SKM-1 (cell line): ENCODE measurements around the gene SLC35F3.
"Not testable (repeated sequence)": the region's sequence is repeated elsewhere in the genome, so short reads cannot be mapped to it uniquely, and the experiment has no call there.

Source experiments
- DNase-seq: peaks from one replicate; lab custom pipeline; 2025; ENCODE audit not compliant: unreplicated experiment; lab: John Stamatoyannopoulos, UW

SLC35F3 gene

DNA sequence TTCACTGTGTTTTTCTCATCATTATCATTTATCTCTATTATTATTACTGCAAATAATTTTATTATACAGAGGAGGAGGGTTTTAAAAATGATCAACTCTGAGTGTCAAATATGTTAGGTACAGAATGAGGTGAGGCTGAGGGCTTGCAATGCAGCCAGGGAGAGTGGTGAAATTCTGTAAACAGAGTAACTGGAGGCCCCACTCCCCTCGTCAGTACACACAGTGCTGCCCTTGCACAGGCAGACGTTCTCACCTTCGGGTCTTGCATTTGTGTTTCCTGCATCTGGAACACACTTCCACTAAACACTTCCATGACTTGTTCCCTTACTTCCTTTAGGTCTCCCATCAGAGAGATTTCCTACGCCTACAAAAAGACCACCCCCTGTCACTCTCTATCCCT, 444.5 kb downstream of the SLC35F3 start:
- no peak for DNase-seq

DNA sequence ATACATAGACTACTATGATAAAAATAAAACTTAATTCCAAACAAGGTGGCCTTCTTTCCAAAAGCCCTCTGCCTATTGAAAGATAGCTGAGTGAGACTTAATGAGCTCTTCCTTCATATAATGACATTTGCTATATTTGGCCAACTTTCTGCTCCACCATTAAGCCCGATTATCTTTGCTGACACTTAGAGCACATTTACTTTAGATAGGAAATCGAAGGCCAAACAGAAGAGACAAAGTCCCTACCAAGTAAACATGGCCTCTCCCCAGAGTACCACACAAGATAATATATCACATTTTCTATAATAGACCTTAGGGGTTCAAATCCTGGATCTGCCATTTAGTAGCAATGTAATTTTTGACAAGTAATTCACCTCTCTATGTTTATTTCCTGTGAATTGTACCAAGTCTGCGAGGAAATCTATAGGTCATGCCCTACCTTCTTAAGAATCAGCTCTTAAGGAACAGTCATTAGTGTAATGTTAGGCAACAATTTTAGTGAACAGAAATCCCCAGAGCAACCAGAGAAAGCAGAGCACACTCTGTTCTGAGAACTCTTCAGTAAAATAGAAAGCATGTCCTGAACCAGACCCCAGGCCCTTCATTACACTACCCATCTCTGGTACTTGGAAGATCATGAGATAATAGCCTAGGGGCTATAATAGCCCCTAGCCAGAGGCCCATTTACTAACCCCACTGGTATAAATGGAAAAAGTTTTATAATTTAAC, 451.5 kb downstream of the SLC35F3 start:
- DNase-seq: no peak

DNA sequence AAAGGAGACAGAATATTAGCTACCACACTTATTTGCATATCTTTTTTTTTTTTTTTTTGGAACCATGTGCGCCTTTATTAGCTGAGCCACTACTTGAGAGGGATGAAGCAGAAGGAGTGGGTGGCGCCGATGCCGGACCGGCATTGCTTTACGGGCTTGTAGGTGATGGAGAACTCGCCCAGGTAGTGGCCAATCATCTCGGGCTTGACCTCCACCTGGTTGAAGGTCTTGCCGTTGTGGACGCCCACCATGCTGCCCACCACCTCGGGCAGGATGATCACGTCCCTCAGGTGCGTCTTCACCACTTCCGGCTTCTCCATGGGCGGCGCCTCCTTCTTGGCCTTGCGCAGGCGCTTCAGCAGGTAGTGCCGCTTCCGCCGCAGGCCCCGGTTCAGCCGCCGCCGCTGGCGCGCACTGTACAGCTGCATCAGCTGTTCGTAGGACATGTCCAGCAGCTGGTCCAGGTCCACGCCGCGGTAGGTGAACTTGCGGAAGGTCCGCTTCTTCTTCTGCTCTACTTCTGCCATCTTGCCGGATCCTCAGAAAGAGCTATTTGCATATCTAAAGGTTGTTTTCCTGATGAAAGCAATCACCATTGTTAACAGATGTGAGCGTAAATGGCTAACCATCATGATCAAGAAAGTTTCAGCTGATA, 452.3 kb downstream of the SLC35F3 start:
- DNase-seq: not testable (repeated sequence)

DNA sequence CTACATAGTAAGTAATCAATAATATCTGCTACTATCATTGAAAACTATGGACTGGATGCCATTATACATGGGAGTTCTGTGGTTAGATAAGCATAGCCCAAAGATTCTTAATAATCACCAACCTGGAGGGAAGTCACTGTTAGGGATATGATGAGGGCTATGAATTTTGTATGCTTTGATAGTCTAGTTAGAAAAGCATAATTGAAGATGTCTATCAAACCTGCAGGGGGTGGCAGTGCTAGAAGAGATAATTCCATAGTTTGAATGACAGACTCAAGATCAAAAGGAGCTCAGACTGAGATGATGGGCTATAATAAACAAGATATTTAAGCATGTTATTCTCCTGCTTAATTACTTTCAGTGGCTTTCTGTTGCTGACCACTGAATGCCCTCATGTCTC, 453.4 kb downstream of the SLC35F3 start:
- DNase-seq: no peak

DNA sequence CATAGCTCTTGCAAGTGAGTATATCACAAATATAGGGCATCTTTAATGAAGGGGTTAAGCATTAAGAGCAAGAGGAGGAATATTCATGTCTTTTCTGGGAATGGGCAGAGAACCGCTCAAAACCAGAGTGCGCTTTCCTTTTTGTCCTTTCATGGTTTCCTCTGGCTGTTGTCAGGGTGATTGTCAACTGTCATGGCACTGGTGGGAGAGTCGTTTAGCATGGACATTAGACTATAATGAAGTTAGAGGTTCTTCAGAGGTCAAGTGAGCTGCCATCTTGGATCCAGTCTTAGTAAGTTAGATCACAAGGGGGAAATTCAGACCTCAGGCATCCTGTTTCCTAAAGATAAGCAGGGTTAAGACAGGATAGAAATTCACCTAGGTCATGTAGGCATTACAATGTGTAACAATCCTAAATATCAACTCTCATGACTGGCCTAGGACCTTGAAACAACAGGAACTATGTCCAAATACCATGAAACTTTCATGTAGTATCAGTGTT, 456.7 kb downstream of the SLC35F3 start:
- no peak for DNase-seq

DNA sequence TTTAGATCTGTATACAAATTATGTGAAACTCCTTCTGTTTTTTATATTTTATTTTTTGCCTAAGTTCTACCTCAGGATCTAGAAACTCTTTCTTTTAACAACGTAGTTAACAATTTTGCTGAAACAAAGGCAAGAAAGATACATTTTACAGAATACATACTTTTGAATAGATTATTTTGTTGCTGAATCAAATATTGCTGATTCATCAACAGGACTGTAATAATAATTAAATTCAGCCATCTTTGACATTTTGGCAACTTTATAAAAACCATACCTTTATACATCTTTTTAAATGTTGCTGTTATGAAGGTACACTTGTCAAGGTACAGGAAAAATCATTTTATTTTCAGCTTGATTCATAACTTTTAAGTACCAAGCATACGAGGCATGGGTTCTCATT, 458.1 kb downstream of the SLC35F3 start:
- no peak for DNase-seq

DNA sequence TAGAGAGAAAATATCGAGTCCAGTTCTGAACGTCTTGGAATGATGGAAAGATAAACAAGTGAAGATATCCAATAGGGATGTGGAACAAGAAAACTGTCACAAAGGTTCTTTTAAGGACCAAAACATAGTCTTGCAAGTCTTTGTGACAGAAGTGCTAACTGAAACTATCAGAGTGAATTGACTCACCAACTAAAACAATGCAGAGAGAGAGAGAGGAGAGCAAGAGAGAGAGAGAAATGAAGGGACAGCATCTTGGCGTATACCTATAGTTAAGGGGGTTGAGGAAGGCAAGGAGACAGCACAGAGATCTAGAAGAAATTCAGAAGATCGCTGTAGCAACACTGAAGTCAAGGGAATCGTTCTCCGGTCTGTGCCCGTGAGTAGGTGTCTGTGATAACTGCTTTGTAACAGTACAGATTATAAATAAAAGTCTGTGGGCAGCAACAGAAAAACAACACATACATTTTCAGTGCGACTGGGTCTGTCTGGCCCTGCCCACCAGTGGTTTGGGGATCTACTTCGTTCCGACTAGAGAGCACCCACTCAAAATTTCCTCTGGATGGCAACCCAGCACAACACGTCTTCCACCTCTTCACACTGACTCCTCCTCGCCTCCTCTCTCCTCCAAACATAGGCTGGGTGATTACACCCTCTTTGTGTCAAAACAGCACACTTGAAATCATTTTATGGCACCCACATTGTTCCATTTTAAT, 464.0 kb downstream of the SLC35F3 start:
- DNase-seq: no peak

DNA sequence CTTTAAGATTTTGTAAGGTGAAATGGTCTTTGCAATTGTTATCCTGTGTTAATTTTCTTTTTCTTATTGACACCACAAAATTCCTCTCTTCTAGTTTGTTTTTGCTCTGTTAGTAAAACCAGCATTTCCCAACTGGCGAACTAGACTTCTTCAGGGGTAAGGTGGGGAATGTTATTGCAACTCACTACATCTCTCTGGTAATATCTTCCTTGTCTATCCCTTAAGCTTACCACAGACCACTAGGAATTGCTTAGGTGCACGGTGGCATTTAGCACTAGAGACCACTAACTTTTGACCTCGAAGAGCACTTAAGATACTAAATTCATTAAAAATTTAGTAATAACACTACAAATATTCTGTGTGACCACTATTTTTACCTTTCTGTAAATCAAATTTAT, 464.6 kb downstream of the SLC35F3 start:
- DNase-seq: no peak

DNA sequence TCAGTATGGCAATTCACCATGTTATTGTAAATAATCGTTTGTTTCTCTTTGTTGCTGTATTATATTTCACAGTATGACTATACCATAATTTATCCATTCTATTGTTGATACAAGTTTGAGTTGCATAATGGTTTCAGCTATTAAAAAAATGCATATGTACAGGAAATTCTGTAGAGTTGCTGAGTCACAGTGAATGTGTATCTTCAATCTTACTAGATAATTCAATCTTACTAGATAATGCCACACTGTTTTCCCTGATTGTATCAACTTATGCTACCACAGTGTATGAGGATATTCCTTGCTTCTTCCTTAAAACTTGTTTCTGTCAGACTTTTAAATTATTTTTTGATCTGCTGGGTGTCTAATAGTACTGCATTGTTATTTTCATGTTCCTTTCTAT, 465.3 kb downstream of the SLC35F3 start:
- DNase-seq: no peak

DNA sequence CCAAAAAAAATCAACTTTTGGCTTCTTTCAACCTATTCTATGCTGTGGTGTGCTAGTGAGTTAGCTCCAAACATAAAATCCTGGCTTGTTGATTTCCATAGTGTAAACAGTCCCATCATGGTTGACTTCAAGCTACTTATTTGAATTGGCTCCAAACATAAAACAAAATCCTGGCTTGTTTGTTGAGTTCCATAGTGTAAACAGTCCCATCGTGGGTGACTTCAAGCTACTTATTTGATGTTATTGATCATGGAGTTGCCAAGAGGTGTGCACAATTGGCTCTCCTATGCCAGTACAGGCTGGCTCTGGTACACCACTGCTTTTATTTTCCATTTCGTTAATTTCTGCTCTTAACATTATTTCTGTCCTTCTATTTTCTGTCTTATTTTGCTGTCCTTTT, 466.9 kb downstream of the SLC35F3 start:
- no peak for DNase-seq

DNA sequence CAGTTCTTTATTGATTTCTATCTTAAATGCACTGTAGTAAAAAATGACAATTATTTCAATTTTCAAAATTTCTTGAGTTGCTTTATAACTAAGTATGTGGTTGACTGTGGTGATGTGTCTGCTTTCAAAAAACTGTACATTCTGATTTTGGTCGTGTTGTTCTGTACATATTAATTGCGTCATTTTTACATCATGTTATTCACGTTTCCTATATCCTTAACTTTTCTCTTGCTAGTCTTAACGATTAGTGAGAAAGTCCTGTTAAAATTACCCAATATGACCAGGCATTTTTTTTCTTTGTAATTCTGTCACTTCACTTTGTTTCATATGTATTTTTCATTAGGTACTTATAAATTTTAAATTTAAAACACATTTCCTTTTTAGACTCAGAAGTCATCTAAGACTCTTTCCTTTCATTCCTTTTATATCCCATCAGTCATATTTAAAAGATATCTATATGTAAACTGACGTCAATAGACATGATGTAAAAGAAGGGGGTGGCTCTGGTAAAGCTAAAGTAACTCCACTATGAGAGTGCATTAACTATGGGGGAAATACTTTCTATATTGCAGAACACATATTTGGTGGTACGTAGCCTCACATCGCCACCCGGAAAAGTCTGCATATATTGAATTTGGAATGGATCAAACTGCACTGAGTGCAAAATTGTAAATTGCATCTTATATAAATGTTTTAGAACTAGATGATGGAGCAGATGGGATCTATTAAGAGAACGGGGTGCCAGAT, 467.7 kb downstream of the SLC35F3 start:
- DNase-seq: no peak

DNA sequence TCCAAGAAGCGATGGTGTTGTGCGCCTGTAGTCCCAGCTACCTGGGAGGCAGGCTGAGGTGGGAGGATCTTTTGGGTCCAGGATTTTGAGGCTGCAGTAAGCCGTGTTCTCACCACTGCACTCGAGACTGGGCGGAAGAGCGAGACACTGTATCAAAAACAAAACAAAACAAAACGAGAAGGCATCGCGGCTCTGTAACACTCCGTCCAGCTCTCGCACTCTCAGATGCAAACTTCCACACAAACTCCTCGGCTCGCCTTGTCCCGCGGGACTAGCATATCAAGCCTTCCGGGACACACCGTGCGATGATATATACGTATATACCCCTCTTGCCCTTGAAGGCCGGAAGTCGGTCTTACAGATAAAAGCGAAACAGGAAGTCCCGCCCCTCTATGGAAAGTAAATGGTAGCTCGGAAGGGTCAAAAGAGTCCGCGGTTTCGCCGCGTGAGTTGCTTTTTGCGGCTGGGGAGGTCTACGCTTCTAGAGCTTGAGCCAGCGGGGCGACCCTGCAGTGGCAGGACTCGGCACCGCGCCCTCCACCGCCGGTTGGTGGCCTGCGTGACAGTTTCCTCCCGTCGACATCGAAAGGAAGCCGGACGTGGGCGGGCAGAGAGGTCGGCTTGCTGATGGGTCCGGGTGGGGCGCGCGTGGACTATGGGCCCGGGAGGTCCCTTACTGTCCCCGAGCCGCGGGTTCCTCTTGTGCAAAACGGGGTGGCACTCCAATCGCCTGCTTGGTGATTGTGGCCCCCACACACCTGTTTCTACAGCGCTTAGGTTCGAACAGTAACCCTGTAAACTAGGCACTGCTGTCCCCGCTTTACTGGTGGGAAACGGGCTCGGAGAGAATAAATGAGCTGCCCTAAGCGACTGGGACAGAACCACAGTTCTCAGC, 468.8 kb downstream of the SLC35F3 start, which contains the start of gene COA6:
COA6 (plus strand) TSS at position 393 of the 895 bp plus-strand sequence; CDS start at position 404, 11 bp downstream.
- peak; percentile 98 for DNase-seq

DNA sequence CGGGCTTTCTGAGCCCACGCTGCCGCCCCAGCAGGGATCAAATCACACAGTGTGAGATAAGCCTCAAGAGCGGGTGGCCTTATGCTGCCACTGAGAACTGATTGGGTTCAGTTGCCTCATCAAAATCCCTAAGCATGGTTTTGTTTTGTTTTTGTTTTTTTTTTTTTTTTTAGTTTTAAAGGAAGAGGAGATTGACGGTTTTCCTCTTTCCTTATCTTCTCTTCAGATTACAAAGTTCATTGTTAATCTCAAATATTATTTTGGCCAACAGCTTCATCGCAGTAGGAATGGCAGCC, 469.4 kb downstream of the SLC35F3 start:
- DNase-seq: no peak
